ENCODE data around the gene KLHL42. TPM values are rescaled to one million over a fixed set of nuclear protein-coding genes. Genes with fewer than 3 reads are reported as not detected.

The KLHL42 gene
- total and polyA plus RNA-seq, 2 of the 8 experiments (the other 6 are each of a cell fraction or from before 2014, with no cell fraction given): 13.6 to 21.6 TPM

- no peak overlapping the region for H3K18ac ChIP-seq (ENCODE audit: extremely low read depth, low read length)
- H3K23ac ChIP-seq (ENCODE audit: insufficient read length): no peak overlapping the region
- H2AFZ ChIP-seq (ENCODE audit: low read length): no peak overlapping the region
- H2BK5ac ChIP-seq (ENCODE audit: low read depth, low read length): no peak overlapping the region
- no peaks in the 10 kb centered on the region; a peak in 1 of 8 replicates for H3K36me3 ChIP-seq (ENCODE audit: control insufficient read depth in 2 of 4, insufficient read depth in 4 of 4, low read length in 3 of 4)
- no peak overlapping the region for H3K9ac ChIP-seq (replicated peaks in 1 of 4; ENCODE audit: extremely low read depth in 1 of 4, low read depth in 3 of 4, low read length in 3 of 4)
- FAIRE-seq (no peak), DNase-seq (ENCODE audit: low read depth in 1 of 2, low spot score in 2 of 2) (no peak)
- no peak overlapping the region for H4K8ac ChIP-seq (ENCODE audit: extremely low read depth, insufficient read depth, low read length)
- WGBS, 2 experiments (ENCODE audit: extremely low coverage in 1 of 2, insufficient coverage in 1 of 2, insufficient read length in 1 of 2, insufficient replicate concordance in 2 of 2, low coverage in 1 of 2, low lambda C conversion rate in 2 of 2, missing lambda C conversion rate in 1 of 2): 57% methylated on average over 1 of the region's 1 CpG; no CpG with 5 or more reads in 1 of the 2 experiments
- no peak overlapping the region for H3K27ac ChIP-seq (ENCODE audit: low read depth, low read length)
- H3K4ac ChIP-seq (replicated peaks; ENCODE audit: insufficient read length, low read depth, low read length): no peak overlapping the region
- H3K79me2 ChIP-seq (ENCODE audit: control insufficient read depth in 1 of 2, insufficient read depth in 2 of 2, low read length in 2 of 2): peaks cover 0 to 26% of the 10 kb centered on the region in 2 experiments; a peak in 2 of 4 replicates
- H3K23me2 ChIP-seq (ENCODE audit: low read depth, low read length): peaks cover 11% of the 10 kb centered on the region
- no peak overlapping the region for H2BK120ac ChIP-seq (replicated peaks; ENCODE audit: low read depth, low read length)
- no peak overlapping the region for H4K5ac ChIP-seq (ENCODE audit: insufficient read length, low read depth, low read length)
- H3K4me3 ChIP-seq (ENCODE audit: extremely low read depth in 1 of 4, insufficient read depth in 2 of 4, low read depth in 3 of 4, low read length in 4 of 4): no peak overlapping the region
- no peak overlapping the region for H2BK12ac ChIP-seq (ENCODE audit: low read depth, low read length)
- H3K4me2 ChIP-seq (ENCODE audit: insufficient read depth in 1 of 2, low read depth in 2 of 2, low read length in 2 of 2): no peak overlapping the region
- CTCF ChIA-PET (ENCODE audit: partially characterized antibody): interaction anchor here (1.3 kb wide), 2 partner anchors 43 to 45 kb away, joined by 3 to 4 read pairs; no protein-coding TSS in a partner anchor
- no peaks in the 10 kb centered on the region for H3K27me3 ChIP-seq (replicated peaks in 1 of 4; ENCODE audit: control insufficient read depth in 3 of 4, extremely low read depth in 1 of 4, insufficient read depth in 3 of 4, low read length in 3 of 4)
- no peak overlapping the region for H3K56ac ChIP-seq (replicated peaks; ENCODE audit: insufficient read length, low read depth, low read length)
- no peaks in the 10 kb centered on the region for H3K9me3 ChIP-seq (ENCODE audit: insufficient read depth in 2 of 2, low read depth in 1 of 2, low read length in 1 of 2)
- POLR2A ChIA-PET (ENCODE audit: partially characterized antibody): interaction anchor here (3.0 kb wide), 1 partner anchor 11 kb away, joined by 18 read pairs; no protein-coding TSS in a partner anchor
- H2BK15ac ChIP-seq (ENCODE audit: low read length): no peak overlapping the region
- no peak overlapping the region for H3K14ac ChIP-seq (ENCODE audit: insufficient read length)
- no peak overlapping the region for H2AK5ac ChIP-seq (ENCODE audit: low read depth, low read length)
- peaks cover 0 to 16% (median 11%) of the 10 kb centered on the region in 4 experiments; a peak in 6 of 7 replicates for H3K4me1 ChIP-seq (replicated peaks in 1 of 4; ENCODE audit: control insufficient read depth in 3 of 4, insufficient read depth in 4 of 4, low read length in 3 of 4)
- TF ChIP-seq KDM4A (IDR thresholded peaks at IDR 0.05; ENCODE audit: low read depth, low read length, severe bottlenecking) (no peak), SIRT6 (IDR thresholded peaks at IDR 0.05; ENCODE audit: low read length) (no peak), POLR2A (IDR thresholded peaks at IDR 0.05; ENCODE audit: control extremely low read depth in 1 of 2, low read depth in 2 of 2, low read length in 2 of 2) (no peak), ATF3 (IDR thresholded peaks at IDR 0.05; ENCODE audit: insufficient read depth, low read depth, low read length) (no peak), TEAD4 (IDR thresholded peaks at IDR 0.05; ENCODE audit: low read depth, low read length) (no peak), SIX5 (IDR thresholded peaks at IDR 0.05; ENCODE audit: low read depth, low read length) (no peak), EZH2 (IDR thresholded peaks at IDR 0.05; ENCODE audit: low read depth, low read length, severe bottlenecking) (no peak), CBX8 (IDR thresholded peaks at IDR 0.05; ENCODE audit: borderline replicate concordance, low read depth, low read length) (no peak), TCF12 (IDR thresholded peaks at IDR 0.05; ENCODE audit: low read depth, low read length) (no peak)
- TF ChIP-seq, protein P1, sequence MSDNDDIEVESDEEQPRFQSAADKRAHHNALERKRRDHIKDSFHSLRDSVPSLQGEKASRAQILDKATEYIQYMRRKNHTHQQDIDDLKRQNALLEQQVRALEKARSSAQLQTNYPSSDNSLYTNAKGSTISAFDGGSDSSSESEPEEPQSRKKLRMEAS (IDR thresholded peaks at IDR 0.05): no peak
- no peaks in the 10 kb centered on the region for H4K20me1 ChIP-seq (replicated peaks in 1 of 2; ENCODE audit: control insufficient read depth in 1 of 2, insufficient read depth in 2 of 2, low read length in 2 of 2)
- no peak overlapping the region for H4K91ac ChIP-seq (replicated peaks; ENCODE audit: insufficient read length, low read length)
- H2BK20ac ChIP-seq (ENCODE audit: low read length): no peak overlapping the region
- no peaks in the 10 kb centered on the region for H3K79me1 ChIP-seq (ENCODE audit: low read depth, low read length)
These were observed 1.8 kb upstream of the KLHL42 start for GRCh38 chr12:27778206-27778605.

Data from H1 (cell line).